Gastroesophageal sphincter (tissue), 3 donors: ENCODE results near the gene TFF2.

Experiments
- EP300 ChIP-seq: sonication (generic); formaldehyde crosslinking; IDR thresholded peaks from one replicate; pipeline ENCODE4 v1.6.1; 2017; ENCODE audit warnings: antibody characterized with exemption, mild to moderate bottlenecking
- POLR2A ChIP-seq, 2 donors: fragments of 450-650 bp; IDR thresholded peaks; one replicate each; pipeline ENCODE4 v1.6.1; 2017; ENCODE audit warnings: antibody characterized with exemption in 2 of 2, mild to moderate bottlenecking in 2 of 2, moderate library complexity in 1 of 2
- TF ChIP-seq, protein P1 (sequence below), 4 experiments: fragments of 200-600 bp in 2 of 4; fragments of 450-650 bp in 2 of 4; sonication (generic) in 1 of 4; IDR thresholded peaks; one replicate each; pipeline ENCODE4 v1.5.1; 2017 to 2019; ENCODE audit warnings: antibody characterized with exemption in 4 of 4, mild to moderate bottlenecking in 2 of 4, moderate library complexity in 2 of 4

DNA sequence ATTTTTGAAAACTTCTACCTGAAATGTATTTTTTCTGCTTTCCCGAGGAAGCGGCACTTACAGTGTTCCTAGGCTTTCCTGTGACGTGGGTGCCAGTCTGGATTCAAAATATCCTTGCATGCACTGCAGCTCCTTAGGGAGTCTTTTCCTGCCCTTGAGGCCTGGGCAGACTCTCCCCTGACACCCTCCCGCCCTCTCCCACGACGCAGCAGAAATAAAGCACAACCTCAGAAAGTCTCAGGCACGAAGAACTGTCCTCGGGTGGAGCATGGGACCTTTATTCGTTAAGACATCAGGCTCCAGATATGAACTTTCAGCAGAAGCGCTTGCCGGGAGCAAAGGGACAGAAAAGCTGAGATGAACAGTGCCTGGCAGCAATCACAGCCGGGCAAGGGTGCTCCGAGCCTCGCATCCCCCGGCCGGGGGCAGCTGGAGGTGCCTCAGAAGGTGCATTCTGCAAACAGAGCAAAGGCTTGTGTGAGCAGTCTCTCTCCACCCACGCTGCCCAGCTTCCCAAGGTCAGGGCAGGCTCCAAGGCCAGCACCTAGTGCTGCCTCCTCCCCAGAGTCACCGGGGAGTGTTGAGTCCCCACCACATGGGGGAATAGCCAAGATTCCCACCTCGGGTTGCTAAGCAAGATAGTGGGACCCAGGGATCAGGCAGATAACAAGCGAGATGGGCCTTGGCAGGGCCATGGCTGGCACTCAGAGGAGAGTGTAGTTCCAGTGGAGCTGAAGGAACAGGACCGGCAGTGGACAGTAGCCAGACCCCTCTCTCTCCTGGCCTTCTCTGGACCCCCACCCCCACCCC, 38.8 kb downstream of the TFF2 start:
- TF ChIP-seq, protein P1, sequence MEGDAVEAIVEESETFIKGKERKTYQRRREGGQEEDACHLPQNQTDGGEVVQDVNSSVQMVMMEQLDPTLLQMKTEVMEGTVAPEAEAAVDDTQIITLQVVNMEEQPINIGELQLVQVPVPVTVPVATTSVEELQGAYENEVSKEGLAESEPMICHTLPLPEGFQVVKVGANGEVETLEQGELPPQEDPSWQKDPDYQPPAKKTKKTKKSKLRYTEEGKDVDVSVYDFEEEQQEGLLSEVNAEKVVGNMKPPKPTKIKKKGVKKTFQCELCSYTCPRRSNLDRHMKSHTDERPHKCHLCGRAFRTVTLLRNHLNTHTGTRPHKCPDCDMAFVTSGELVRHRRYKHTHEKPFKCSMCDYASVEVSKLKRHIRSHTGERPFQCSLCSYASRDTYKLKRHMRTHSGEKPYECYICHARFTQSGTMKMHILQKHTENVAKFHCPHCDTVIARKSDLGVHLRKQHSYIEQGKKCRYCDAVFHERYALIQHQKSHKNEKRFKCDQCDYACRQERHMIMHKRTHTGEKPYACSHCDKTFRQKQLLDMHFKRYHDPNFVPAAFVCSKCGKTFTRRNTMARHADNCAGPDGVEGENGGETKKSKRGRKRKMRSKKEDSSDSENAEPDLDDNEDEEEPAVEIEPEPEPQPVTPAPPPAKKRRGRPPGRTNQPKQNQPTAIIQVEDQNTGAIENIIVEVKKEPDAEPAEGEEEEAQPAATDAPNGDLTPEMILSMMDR (IDR thresholded peaks at IDR 0.05) = no peak
- no peak for TF ChIP-seq EP300
- TF ChIP-seq POLR2A (IDR thresholded peaks at IDR 0.05) = no peak
